Activated effector memory CD4-positive, alpha-beta T cell treated with anti-CD3 and anti-CD28 coated beads, Interleukin-2, amount 50 U/mL, for 16 hours (primary cell): Measurements from ENCODE around the gene NFYA.
A peak's percentile ranks its signal among the peaks of the same experiment; 100 is the strongest.

ENCODE experiments used
- DNase-seq: peaks from one replicate; pipeline ENCODE4 v3.0.0-alpha.2; 2020

The NFYA gene

DNA sequence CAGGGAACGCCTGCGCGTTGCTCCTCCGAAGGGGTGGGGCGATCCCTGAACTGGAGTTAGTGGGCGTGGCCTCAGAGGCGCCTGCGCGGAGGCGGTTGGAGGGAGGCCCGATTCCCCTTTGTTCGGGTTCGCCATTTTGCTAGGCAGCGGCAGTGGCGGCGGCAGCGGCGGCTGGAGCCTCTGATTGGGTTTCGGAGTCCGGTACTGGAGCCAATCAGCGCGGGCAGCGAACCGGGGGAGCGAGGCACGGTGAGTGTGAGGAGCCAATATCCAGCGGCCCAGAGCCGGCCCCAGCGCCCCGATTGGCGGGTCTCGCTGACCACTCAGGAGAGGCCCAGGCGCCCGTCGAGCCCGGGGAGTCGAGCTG is at the start of gene NFYA:
NFYA (plus strand) TSS at position 139 of the 367 bp plus-strand sequence. CDS start 6,116 bp downstream, outside the sequence.
- peak; percentile 100 for DNase-seq

DNA sequence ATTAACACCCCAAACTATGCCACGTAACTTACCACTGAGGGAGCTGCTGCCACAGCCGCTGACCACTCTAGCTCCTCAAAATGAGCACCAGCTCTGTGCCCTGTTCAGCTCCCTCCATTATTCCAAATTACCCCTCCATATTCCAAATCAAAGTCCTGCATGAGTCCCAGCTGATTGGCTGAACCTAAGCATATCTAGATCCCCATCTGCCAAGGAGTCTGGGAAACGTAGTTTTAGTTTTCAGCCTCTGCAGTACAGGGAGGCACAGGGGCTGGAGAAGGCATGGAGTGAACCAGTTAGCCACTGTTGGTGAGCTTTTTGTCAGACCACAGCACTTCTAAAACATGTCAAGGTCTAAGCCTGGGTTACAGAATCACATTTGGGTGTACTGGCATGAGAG is 49.7 kb upstream of the NFYA start:
- no peak for DNase-seq

DNA sequence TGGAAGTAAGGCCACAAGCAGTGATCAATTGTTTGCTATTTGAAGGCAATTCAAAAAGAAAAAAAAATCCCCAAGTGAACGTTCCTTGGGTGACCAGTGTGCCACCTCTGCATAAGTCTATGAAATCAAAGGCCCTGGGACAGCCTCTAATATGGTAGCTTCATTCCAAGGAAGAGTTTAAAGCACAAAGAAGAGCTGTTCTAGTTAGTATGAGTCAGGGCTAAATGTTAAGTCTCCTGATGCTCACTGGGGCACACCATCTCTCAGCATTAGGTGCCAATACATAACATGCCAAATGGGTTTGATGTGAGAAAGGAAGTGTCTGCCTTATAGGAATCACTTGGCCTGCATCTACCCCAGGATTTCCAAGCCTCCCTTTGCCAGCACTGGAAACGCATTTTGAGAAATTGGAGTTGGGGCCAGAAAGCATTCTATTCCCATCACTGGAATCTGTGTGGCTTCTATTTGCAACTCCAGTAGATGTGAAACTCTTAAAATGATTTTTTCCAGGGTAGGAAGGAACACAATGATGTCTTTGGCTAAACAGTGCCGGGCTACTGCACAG is 46.7 kb upstream of the NFYA start:
- DNase-seq: peak; percentile 12

DNA sequence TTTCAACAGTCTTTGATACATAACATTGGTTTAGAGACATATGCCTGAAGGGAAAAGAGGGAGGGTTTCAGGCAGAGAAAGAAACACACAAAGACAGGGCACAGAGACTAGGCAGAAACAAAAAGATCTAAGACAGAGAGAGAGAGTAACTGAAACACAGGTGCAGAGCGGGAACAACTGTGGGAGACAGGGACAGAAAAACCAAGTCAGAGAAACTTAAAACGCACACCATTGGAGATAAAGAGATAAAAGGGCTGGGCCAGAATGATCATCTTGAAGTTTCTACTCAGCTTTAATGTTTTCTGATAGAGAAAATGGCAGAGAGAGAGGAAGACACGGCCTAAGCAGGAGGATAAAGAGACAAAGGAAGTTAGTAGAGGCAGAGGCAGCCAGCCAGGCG is 45.5 kb upstream of the NFYA start:
- peak; percentile 6 for DNase-seq

DNA sequence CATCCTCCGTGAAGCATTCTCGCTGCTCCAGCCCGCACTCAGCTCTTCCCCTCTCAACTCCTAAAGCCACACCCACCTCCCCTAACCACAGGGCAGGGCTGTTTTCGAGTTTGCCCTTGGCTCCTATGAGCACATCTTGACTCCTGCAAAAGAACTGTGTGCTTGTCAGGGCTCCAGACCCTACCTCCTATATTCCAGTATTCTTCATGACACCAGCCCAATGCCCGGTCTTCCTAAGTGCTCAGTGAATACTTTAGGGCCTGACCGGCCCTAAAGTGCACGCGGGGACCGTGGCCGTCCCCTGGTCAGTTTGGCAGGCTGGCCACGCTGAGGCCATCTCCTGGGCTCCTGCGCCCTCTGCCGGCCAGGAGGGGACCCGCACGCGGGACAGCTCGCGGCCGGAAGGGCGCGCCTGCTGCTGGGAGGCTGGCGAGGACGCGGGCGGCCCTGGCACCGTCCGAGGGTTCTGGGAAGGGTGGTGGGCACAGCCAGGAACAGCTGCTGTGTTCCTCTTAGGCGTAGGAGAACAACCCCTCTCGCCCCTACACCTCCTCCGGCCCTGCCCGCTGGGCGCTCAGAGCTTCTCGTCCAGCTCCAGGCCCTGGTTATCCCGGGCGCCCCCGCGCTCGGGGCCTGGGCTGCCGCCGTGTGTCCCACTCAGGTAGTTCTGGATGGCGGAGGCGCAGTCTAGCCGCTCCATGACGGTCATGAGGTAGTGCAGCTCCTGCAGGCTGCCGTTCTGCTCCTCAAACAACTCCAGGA is 44.8 kb upstream of the NFYA start:
- peak; percentile 92 for DNase-seq

DNA sequence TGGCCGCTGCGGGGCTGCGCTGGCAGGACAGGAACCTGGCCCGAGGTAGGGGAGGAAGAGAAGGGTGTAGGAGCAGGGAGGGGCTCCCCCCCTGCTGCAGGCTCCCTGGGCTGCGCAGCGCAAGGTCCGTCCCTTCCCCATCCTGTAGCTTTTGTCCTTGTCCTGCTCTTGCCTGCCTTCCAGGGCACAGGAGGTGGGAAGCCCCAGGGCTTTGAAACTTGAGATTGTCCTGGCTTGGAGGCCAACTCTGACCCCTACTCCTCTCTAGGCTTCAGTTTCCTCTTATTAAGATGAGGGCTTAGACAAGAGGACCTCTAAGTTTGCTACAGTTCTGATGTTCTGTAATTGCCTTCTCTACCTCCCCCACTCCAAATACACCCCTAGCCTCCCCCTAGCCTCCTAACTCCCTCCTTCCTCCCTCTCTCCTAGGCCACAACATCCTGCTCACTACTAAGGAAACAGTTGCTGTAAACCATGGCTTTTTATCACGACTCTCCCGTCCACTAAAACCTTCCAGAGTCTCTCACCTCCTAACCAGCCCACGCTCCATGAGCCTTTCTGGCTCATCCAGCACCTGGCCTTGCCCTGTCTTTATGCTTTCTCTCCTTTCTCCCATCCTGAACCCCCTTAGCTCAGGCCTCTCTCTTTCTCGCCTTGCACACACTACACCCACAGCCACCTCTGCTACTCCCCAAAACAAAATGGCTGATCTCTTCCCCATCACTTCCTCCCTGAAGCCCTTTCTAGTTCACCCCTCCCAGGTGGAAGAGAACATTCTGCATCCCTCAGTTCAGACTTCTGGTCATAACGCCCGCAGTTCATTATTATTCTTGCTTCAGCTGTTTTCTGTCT is 44.0 kb upstream of the NFYA start:
- DNase-seq: peak; percentile 39

DNA sequence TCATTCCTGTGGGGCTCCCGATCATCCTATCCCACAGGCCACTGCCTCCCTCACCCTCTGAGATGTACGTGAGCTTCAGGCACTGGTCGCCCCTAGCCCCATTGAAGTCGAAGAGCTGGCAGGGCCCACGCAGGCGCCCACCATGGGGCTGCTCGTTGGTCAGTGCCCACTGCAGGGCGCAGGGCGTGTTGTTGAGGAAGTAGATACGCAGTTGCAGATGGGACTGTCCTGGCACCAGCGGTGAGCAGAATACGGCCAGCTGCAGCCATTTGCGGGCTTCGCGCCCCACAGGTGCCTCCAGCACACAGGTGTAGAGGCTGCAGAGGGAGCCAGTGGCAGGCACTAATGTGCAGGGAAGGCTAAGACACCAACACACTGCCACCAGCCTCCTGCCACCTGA is 39.9 kb upstream of the NFYA start:
- no peak for DNase-seq

DNA sequence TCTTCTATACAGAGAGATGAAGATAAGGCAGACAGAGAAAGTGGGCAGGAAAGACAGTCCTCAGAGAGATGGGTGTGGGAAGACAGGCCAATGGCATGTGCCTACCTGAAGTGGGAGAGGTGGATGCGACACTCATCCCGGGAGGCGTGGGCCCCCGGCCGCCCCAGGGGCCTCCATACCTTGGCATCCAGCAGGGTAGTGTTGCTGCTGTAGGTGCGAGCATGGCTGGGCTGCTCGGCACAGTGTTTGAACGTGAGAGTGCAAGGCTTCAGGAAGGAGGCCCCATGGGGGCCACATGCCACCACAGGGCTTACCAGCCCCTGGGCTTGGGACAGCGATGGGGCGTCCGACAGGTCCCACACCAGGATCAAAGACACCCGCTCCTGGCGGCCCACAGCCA is 39.0 kb upstream of the NFYA start:
- DNase-seq: no peak

DNA sequence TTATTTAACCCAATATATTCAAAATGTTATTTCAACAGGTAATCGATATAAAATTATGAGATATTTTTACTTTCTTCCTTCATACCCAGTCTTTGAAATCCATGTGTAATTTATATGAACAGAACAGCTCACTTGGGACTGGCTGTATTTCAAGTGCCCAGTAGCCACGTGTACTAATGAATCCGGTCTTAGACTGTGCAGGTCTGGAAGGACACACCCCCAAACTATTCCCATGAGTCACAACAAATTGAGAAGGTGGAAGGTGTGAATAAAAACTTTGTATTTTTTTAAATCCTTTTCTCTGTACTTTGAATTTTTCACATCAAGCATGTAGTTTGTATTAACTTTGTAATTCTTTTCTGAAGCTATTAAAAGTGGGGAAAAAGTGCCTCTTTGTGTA is 36.6 kb upstream of the NFYA start:
- no peak for DNase-seq

DNA sequence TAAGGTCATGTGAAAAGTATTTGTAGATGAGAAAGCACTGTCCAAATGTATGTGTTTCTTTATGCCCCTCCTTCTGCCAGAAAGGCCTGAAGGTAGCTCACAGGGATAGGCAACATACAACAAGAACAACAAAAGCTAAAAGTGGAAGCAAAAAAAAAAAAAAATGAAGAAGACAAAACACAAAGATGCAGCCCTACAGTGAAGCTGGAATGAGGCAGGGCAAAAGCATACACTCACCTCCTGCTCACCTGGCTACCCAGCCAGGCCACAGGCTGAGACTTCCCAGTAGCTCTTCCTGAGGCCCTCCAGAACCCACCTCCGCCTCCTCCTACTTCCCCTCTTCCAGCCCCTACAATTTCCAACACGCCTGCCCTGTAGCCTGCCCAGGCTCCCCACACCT is 36.2 kb upstream of the NFYA start:
- DNase-seq: no peak

DNA sequence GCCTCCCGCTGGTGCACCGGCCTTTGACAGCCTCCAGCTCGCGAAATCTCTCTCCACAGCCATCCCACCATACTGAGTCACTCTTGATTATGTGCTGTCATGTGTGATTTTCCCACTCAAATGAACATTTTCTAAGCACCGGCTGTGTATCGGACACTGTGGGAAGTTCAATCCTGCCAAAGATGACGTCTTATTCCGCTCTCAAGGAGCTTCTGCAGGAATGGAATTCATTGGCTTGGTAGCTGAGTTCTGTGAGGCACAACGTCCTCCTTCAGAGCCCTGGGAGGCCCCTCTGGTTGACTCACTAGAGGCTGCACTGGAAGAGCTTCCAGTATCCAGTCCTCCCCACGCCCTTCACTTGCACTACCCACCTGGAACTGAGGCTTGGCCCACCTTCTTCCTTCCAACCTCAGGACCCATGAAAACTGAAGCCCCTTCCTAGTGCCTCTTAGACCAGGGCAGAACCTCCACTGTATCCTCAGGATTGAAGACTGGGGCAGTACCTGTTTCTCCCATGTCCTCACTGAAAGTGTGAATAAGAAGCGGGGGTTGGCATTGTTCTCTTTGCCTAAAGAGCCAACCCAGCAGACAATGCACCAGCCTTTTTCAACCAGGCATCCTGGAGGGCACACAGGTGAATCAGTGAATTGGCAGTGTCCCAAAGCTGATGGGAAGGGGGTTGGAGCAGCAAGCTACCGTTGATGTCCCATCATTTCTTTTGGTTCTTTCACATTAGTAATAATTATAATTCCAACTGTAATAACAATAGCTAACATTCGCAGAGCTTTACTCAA is 35.5 kb upstream of the NFYA start:
- DNase-seq: peak; percentile 27

DNA sequence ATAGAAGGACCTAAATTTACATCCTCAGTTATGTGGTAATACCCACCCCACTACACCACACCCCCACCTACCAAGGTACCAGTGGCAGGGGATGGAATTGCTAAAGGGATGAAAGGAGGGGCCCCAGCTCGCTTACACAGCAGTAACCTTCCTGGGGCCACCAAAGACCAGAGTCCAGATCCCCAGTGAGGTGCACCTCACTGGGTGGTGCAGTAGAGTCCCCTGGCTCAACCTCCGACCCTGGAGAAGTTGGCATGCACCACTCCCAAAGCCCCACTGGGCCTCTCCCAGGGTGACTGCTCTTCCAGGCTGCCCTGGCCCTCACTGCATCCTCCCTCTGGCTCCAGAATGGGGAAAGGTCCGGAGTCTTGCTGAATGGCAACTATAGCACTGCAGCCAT is 34.6 kb upstream of the NFYA start:
- DNase-seq: peak; percentile 41

DNA sequence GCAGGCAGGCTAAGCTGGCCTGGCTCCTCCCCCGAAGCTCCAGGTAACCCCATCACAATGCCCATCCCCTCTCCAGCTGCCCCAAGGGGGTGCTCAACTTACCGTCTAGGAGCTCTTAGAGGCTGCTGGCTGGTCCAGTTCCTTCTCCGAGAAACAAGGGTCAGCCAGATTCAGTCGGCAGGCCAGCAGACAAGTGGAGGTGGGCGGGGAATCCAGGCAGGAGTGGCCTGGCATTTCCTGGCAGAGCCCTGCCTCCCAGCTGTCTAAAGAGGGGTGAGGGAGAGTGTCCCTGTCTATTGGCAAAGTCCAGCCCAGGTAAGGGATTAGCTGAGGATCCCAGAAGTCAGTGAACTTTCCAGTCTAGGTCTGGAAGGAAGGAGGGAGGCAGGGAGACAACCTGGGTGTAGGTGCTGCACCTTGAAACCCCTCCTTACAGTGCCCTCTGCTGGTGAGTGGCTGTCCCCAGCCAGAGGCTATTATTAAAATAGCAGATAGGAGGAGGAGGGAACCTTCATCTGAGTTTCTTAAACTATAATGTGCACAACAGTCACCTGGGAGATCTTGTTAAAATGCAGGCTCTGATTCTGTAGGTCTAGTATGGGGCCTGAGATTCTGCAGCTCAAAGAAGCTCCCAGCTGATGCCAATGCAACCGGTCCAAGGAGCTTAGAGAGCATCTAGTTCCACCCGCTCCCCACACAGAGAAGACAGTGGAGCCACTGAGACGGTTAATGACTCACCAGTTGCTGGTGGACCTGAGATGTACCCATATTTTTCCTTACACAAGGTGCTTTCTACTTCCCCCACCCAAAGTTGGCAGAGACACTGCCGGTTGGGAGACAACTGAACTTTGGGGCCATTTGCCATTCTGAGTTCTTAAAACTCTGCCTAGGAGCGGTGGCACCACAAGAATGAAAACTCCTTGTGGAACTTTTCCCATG is 33.4 kb upstream of the NFYA start, which contains the start of gene UNC5CL:
UNC5CL (minus strand) TSS at position 162 of the 939 bp plus-strand sequence. CDS start 4,147 bp downstream, outside the sequence.
- peak; percentile 81 for DNase-seq

DNA sequence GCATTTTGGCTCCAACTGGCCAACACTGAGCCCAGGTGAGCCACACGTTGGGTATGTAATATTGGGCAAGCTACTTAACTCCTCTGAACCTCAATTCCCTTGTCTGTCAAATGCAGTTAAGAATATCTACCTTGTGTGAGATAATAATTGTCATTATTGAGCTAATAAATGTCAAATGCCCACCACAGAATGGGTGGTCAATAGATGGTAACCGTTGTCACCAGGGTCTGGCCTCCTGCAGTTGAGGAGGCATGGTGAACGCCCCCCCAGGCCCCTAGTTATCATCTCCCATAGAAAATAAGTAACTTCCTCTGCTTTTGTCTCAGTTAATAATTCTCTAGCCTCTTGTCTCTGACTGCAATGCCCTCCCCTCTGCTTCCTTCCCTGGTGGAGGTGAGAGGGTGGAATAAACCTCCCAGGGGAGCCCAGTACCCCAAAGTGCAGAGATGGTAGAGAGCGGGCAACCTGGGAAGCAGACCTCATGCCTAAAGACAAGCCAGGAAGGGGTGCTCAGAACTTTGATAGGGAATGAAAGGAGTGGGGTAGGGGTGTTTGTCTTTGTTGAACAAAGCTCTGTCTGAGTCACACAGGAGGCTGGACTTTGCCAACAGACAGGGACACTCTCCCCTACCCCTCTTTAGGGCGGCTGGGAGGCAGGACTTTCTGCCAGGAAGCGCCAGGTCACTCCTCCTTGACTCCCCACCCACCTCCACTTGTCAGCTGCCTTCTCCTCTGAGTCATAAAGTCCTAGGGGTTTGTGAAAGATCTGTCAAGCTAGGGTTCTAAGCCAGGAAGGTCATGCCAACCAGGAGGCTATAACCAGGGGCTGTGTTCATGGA is 32.5 kb upstream of the NFYA start:
- peak; percentile 34 for DNase-seq

DNA sequence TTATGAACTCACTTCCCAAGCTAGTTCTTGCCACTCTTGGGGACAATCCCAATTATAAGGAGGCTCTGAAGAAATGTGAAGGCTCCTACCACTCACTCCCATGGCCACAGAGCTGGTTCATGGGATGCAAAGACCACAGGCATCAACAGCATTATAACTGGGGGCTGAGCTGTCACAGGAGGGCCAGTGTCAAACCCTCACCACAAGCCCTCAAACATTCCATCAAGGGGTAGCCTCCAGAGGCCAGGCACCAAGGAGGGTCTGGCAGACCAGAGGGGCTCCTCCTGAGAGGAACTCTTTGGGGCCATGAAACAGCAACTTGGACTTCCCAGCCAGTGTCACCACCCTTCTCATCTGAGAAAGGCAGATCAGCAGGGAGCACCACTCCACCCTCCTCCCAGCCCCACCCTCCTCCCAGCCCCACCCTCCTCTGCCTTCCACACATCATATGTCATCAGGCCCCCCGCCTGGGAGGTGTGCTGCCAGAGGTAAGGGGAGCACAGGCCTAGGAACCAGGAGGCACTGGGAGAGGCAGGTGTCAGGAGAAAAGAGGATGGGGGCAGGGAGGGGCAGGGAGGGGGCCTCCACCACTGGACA is 31.7 kb upstream of the NFYA start:
- DNase-seq: peak; percentile 39

DNA sequence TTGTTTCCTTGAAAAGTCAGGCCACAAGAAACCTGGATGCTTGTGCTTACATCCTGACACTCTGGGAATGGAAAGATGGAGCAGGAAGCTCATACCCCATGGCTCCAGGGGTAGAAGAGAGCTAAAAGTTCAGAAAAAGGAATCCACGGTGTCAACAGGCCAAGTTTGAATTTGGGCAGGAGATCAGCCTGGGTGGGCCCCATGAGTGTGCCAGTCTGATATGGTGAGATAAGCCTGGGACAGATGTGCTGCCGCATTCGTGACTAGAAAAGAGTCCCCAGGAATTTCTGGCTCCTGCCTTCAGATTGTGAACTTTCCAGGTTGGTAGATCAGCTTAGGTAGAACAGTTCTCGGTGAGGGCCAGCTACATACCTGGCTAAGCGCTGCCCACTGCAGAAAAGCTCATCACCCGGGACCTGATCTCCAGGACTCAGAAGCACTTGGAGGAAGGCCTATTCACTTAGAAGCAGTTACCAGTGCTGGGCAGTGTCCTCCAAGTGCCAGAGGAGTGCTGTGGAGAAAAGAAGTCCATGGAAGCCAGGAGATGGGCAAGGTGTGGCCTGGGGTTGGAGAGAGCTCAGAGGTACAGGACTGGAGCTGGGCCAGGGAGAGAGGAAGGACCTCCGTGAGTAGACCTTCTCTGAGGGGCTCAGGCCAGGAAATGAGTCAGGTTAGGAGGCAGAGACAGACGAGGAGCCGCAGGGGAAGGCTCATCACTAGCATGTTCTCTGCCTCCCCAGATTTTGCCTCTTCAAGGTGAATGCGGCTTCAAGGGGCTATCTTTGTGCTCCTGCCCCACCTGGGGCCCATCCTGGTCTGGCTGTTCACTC is 30.3 kb upstream of the NFYA start, which contains the start of gene TSPO2:
TSPO2 (plus strand) TSS at position 242 of the 830 bp plus-strand sequence; CDS start at position 761, 519 bp downstream.
- peak; percentile 19 for DNase-seq

DNA sequence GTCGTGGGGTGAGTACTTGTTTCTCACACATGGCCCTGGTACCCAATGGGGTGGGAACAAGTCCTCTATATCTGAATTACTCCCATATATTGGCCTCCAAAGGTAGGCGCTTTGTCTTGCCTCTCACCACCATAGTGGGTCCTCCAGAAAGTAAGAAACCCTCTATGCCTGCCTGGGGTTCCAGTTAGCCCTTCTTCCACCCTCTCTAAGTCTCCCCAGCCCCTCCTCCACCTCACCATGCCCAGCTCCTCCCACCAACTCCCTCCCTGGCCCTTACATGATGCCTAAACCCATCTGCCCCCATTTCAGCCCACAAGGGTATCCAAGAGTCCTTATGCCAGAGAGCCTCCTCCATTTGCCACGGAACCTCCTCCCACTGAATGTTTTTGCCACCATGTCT is 29.6 kb upstream of the NFYA start:
- no peak for DNase-seq

DNA sequence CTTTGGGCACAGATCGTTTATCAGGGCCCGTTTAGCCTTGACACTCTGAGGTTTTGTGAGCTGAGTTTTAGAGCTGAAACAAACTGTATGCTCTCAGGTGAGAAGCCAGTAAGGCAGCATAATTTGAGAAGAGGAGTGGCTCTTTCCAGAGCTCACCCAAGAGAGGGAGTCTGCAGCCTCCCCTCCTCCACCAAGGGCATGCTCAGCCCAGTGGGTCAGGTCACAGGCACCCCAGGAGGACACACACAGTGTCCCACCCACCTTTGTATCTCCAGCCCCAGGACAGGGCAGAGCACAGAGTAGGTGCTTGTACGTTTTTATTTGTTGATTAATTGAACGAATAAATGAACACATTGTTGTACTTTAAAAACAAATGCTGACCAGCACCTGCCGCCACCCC is 27.1 kb upstream of the NFYA start:
- DNase-seq: peak; percentile 49

DNA sequence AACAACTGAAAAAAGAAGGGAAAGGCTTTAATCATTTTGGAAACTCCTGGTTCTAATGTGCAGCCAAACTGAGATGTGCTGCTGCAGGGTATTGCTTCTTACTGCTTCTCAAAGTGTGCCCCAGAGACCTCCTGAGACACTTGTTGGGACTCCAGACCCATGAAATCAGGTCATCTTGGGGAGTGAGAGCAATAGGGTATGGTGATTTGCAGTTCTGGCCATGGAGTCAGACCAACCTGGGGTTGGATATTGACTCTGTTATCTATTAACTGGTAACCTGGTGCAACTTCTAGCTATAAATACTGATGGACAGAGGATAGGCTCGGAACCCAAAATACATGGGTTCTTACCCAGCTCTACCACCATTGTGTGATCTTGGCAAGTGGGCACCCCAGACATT is 26.7 kb upstream of the NFYA start:
- DNase-seq: no peak
